COLO668 (cell line): ENCODE results near the gene NRP1.

ENCODE experiments used
- DNase-seq: peaks from one replicate; lab custom pipeline; 2025; ENCODE audit not compliant: unreplicated experiment; lab: John Stamatoyannopoulos, UW

NRP1 gene

DNA sequence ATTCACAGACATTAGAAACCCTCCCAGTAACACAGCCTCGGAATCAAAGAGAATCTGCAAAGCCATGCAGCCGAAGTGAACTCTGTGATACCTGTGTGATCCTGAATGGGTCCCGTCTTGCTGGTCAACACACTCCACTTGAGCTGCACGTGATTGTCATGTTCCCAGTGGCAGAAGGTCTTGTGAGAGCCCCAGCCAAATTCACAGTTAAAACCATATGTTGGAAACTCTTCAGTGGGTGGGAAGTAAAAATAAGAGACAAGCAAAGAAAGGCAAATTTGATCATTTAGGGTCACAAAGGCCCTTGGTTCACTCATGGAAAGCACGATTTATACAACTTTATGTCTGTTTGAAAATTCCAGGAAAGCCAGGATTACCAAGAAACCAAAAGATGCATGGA, 142.3 kb downstream of the NRP1 start:
- no peak for DNase-seq

DNA sequence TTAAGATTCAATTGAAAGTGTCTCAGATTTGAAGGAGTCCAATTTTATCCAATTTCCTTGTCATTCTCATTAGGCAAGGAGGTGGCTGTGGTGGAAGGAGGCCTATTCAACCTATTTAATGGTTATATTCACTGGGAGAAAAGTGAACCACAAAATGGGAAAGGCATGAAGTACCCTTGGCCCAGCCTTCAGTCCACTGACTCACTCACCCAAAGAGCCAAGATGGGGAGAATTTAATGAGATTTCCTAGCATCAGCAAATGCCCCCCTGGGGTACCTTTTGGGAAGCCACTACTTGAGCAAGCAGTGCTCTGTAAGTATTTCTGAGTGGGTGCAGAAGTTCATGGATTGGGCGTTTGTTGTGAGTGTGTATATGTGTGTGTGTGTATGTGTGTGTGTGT, 144.1 kb downstream of the NRP1 start:
- DNase-seq = no peak

DNA sequence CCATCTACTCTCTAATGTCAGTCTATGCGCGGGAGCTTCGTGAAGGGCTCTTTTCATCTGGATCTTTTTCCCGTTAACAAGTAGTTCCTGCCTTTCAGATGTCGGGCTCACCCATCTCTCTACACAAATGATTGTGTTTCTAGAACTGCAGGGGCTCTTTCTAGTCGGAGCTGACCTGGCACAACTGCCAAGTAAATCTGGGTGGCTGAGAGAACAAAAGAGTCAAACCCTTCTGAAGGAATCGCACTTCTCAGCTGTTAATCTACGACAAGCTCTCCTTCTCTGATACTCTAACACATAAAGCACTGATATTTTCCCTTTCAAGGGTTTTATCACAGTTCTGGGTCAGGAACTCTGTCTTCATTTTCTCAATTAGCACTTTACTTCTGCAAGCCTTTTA, 144.7 kb downstream of the NRP1 start:
- DNase-seq = no peak

DNA sequence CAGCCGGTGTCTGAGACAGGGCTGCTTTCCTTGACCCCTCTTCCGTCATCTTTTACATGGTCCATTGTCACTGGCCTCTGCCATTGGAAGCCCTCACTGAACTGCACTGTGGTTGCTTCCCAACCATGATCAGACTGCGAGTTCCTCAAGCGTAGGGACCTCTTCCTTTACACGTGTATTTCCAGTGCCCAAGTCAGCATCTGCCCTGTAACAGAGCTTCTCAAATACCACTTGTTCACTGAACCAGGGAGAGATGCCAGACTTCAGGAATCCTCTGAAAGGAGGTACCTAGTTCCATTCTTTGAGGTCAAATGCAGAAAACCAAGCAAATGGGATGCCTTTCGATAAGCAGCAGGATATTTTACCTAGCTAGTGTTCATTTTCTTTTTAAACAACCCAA, 145.1 kb downstream of the NRP1 start:
- no peak for DNase-seq

DNA sequence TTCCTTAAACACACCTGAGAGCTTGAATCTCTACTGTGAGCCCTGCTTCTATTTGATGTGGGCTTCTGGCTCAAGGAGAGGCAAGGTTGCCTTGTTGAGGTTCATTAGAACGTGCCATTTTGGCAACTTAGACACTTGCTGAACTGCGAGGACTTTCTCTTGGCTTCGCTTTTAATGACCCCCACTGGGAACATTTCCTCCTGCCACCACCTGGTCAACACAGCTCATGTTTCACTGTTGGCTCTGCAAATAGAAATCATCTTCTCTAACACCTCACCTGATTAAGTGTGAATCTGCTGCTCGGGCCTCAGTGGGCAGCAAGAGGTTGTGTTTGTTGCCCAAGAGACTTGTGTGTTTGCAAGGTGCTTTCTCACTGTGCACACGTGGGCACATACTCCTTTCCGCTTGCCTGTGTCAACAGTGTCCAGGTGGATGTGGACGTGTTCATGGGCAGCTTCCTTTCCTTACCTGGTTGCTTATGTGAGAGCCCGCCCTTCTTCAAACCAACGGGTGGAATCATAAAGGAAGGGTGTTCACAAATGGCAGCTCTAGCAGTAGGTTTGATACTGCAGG, 147.0 kb downstream of the NRP1 start:
- peak; percentile 34 for DNase-seq

DNA sequence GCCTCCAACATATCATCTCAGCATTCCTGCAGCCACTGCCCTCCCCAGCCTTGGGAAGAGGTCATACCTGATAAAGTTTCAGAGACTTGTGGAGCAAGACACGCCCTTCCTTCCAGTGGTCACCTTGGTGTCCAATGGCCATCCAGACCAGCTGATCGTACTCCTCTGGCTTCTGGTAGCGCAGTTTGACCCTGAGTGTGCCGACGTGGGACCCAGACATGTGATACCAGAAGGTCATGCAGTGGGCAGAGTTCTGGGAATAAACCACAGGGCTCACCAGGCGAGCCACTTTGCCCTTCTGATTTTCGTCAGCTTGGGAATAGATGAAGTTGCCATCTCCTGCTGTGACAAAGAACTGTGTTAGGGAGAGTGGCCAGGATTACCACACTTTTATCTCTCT, 148.3 kb downstream of the NRP1 start:
- no peak for DNase-seq

DNA sequence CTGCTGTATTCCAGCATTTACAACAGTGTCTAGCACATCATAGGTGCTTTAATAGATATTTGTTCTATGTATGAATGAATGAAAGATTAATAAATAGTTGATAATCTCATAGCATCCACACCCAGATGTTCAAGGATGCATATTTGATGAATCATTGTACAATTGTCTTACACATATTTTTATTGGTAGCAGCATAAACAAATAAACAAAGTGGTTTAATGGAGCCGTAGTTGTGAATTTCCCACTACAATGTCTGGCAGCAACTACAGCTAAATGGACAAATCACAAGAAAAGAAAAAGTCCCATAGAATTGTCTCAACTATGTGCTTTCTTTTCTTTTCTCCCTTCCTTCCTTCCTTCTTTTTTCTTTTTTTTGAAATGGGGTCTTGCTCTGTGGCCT, 150.8 kb downstream of the NRP1 start:
- no peak for DNase-seq

DNA sequence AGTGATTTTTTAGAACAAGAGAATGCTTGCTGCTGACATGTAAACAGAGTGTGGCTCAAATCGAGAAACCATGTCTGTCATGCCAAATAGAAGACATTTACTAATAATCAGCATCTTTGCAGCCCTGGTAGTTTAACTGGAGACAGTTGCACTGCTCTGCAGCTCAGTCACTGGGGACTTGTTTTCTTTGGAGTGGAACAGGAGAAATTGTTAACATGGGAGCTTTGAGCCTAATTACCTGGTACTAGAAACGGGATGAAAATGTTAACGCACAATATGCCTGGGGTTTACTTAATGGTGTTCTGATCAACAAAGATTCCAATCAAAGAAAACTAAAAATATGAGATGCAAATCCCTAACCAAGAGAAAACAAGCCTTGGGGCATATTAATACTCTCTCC, 153.5 kb downstream of the NRP1 start:
- DNase-seq = no peak

DNA sequence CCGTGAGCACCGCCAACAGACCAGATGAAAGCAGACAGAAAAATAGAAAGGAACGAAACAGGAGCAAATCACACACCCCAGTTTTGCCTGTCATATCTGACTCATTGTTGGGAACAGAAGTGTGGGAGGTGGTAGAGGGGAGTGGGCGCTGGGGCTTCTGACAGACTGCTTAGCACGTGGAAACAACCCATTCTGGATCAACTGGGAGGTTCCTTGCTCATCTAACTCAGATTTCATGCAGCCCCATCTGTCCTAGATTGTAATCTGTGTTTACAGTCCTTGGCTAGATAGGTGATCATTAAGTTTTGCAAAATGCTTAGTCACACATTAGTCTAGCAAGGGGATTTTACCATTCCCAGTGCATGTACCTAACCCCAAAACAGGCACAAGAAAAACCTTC, 154.1 kb downstream of the NRP1 start:
- DNase-seq = no peak

DNA sequence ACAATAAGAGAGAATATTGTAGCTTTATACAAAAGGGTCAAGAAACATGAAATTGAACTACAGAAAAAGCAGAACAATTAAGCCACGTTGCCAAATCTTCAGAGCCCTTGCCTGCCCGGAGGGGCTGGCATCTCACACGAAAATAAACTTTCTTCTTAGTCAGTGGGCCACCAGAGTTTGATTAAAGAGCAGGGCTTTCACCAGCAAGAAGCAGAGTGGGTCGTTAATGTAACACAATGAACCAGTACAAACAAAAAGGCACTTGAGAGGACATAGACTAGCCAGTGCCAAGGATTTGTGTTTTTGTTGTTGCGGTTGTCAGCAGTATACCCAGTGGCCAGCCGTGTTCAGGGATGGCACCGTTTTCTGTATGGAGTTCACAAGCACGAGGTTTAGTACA, 155.4 kb downstream of the NRP1 start:
- peak; percentile 14 for DNase-seq

DNA sequence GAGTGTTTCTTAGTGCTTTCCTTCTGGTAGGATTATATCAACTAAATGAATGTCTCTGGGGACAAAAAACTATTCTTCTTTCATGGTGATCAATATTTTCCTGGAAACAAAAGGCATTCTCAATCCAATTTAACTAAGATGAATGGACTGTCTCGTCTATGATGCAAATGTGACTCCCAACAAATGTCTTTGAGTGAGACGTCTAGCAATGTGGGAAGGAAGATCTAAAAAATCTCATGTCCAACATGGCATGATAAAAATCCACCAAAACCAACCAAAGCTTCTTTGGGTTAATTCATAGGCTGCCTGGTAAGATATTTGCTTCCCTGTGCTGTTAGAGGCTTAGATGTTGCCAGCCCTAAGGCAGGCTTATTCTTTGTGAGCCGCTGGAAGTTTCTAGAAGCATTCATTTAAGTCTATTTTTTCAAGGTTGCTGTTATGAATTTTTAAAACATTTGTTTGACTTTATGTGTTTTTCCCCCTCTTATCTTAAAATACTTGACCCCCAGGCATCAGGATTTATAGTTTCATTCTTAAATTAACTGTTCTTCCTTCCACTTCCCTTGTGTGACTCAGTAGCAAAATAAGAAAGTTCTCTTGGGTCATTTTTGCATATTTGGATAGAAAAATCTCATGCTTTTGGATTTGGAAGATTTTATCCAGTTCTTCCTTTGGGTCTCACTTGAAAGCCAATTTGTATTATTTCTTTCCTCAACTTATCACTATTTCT, 156.3 kb downstream of the NRP1 start:
- DNase-seq = no peak

DNA sequence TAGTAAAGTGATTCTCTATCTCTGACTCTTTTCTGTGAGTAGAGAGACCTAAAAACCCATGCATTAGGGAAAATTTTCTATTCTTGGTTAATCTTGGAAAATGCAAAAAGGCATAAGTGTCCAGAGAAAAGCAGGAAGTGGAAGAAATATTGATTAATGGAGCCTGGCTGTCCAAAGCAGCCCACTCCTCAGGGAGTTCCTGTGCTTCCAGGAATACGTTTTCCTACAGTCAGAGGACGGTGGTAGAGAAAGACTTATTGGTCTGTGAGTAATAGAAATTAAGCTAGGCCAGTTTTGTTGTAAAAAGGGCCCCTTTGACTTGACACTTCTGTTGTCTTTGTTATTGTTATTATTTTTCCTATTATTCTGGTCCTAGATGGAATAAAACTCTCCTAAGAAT, 157.8 kb downstream of the NRP1 start:
- DNase-seq = no peak

DNA sequence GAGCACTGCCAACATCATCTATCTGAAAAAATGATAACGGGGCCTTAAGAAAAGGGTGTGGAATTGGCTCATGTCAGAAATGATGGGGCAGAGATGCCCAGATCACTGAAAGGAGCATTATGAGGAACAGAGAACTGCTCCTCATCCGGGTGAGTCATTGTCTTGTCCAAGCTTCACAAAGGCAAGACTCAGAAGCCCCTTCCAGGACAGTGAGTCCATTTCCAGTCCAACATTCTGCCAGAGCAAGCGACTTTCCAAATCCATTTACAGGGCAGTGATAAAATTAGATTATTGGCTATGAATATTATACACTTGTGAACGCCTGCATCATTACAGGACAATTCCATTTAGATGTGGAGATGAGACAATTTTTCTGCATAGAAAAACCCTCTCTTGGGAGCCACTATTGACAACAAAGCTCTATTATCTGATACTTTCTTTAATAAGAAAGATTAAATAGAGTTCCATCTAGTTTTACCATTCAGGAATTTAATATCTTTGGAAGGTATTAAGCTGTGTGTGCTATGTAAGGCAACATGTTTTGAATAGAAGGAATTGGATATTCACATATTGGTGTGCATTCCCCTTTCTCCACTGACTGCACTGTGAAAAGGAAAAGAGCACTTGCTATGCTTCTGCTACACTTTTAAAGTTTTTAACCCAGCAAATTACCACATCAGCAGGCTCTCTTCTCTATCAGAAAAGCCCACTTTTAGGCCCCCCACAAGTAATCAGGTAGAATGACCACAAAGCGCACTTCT, 159.6 kb downstream of the NRP1 start:
- DNase-seq = no peak

DNA sequence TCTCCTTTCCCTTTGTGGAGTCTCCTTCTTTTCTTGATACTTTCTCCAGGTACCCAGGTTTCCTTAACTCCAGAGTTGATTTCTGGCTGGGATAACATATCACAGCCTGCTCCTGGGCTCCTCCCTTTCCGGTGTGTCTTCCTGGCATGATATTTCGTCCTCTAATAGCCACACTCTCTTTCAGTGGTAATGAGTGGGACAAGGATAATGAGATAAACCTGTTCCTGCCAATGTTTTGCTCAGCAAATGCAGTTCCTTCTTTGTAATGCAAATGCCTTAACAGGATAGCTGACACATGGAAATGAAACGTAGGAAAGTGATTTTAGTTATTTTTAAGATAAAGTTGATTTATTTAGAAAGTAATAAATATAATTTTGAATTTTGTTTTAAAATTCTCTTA, 168.6 kb downstream of the NRP1 start:
- DNase-seq = no peak

DNA sequence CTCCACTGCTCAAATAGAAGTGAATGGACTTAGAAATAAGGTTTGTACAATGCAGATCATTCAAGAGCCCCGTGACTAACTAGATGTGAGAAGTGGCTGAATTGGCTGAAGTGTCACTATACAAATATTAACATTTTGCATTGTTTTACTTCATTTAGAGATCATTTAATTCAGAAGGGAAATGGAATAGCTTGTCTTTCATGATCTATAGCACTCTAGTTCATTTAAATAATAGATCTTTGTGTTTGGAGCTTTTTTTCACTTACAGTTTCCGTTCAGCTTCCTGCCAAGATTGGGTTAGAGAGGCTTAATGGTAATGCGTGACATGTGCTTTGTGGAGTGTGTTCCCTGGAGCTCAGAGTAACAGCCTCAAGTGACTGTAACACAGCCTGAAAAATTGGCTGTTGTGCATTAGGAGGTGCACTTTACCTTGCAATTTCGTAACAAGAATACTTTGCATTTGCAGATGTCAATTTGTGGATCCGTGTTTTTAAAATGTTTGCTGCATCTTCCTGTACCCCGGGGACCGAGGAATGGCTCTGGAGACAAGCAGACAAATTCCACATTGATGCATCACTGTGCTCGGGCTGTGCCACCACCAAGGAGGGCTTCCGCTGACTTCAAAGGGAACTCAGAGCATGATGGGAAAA, 170.3 kb downstream of the NRP1 start:
- no peak for DNase-seq

DNA sequence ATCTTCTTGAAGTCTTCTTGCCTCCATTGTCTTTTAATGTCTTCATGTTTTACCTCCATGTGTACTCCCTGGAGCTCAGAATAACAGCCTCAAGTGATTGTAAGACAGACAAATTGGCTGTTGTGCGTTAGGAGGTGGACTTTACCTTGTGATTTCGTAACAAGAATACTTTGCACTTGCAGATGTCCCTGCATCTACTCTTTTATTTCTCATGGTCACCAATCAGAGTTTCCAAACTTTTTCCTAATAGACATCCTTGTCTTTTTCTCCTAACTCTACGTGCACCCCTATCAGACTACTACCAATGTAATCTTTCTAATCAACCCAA, 172.3 kb downstream of the NRP1 start:
- DNase-seq = no peak

DNA sequence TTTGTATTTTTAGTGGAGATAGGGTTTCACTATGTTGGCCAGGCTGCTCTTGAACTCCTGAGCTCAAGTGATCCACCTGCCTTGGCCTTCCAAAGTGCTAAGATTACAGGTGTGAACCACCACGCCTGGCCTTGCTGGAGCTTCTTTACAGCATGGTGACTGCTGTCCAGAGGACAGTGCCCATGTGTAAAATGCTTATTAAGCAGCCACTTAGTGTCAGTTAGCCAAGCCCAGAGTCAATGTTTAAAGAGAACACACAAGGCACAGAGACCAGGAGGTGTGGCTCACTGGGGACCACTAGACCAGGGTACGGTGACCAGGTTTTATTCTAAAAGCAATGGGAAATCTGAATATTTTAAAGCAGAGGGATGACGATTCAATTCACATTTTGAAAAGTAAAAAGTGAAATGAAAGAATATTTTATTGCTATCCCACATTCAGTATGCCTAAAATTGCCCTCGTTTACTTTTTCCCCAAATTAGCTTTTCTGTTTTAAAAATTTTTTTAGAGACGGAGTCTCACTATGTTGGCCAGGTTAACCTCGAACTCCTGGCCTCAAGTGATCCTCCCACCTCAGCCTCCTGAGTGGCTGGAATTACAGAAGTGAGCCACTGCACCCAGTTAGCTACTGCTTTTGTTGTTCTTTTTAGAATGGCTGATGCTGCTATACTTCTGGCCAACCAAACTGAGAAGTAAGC, 172.8 kb downstream of the NRP1 start:
- no peak for DNase-seq

DNA sequence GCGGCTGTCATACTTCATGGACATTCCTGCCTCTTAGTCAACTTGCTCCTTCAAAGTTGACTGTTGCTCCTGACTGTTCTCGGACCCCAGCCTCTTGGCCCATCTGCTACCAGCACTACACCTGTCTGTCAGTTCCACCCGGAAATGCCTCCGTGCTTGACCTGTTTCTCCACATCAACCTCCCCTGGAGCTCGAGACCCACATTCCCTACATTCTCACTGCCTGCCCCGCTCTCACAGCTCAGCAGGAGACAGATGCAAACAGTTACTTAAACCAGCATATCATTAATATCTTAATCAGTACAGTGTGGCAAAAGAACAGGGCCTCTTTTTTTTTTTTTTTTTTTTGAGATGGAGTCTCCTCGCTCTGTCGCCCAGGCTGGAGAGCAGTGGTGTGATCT, 174.3 kb downstream of the NRP1 start:
- no peak for DNase-seq

DNA sequence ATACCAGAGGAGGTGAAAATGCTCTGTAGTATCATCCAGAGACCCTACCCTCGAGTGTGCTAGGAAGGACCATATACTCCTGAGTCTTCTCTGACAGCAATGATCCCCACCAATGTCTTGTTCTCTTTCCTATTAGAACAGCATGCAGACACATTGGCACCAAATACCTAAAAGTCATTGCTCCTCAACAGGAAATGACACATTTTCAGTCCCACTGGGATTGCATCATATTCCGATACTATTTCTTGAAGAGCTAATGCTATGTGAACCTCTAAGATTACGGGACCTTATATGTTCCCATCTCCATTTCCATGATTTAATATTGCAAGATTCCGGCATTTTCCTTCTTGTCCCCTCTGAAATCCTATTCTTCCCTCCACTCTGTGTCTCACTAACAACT, 177.4 kb downstream of the NRP1 start:
- no peak for DNase-seq

DNA sequence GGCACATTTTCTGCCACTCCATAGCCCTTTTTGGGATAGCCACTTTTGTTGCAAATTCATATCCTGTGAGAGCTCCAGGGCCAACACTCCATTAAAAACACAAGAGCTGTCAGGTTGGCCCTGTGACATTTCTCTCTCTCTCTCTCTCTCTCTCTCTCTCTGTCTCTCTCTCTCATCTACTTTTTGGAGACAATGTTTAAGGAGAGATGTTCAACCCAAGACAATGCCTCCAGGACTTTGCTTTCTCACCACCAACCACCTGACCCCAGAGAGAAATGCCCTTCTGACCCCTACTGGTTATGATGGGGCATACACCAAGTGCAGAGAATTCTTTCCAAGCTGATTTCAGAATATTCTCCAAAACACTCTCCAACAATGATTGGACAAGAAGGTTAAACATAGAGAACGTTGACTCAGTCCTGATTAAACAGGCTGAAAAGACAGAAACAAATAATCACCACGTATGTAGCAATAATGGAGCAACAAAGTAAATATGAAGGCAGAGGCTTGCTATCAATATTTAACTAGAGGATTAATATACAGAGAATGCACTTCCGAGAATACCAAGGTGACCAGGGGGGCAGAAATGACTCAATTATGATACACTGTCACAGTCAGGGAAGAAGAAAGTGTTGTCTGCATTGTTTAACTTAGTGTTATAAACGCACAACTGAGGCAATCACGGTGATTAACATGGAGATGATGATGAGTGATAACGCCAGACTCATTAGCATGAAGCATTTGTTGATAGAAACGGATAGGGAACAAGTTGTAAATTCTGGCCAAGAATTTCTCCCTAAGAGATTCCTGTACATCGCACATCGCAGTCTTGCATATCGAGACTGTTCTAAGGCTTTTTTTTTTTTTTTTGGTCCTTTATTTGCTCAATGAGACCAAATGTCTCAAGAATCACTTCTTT, 178.5 kb downstream of the NRP1 start:
- peak; percentile 16 for DNase-seq
